ENCODE results near the gene P3H1.

The P3H1 gene

GRCh38 chr1:42743317-42744147 is 23.3 kb downstream of the P3H1 start:
- TF ChIP-seq, protein P1, sequence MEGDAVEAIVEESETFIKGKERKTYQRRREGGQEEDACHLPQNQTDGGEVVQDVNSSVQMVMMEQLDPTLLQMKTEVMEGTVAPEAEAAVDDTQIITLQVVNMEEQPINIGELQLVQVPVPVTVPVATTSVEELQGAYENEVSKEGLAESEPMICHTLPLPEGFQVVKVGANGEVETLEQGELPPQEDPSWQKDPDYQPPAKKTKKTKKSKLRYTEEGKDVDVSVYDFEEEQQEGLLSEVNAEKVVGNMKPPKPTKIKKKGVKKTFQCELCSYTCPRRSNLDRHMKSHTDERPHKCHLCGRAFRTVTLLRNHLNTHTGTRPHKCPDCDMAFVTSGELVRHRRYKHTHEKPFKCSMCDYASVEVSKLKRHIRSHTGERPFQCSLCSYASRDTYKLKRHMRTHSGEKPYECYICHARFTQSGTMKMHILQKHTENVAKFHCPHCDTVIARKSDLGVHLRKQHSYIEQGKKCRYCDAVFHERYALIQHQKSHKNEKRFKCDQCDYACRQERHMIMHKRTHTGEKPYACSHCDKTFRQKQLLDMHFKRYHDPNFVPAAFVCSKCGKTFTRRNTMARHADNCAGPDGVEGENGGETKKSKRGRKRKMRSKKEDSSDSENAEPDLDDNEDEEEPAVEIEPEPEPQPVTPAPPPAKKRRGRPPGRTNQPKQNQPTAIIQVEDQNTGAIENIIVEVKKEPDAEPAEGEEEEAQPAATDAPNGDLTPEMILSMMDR (IDR thresholded peaks at IDR 0.05; ENCODE audit: low read depth, low read length): no peak
- no peak overlapping the region for H3K4me3 ChIP-seq (ENCODE audit: low read depth, low read length)
- in situ Hi-C loops (cut with HindIII; ENCODE audit: low sequenced_read_pairs): no loop called here
- DNase-seq (ENCODE audit: low read depth, low spot score): no peak

DNA sequence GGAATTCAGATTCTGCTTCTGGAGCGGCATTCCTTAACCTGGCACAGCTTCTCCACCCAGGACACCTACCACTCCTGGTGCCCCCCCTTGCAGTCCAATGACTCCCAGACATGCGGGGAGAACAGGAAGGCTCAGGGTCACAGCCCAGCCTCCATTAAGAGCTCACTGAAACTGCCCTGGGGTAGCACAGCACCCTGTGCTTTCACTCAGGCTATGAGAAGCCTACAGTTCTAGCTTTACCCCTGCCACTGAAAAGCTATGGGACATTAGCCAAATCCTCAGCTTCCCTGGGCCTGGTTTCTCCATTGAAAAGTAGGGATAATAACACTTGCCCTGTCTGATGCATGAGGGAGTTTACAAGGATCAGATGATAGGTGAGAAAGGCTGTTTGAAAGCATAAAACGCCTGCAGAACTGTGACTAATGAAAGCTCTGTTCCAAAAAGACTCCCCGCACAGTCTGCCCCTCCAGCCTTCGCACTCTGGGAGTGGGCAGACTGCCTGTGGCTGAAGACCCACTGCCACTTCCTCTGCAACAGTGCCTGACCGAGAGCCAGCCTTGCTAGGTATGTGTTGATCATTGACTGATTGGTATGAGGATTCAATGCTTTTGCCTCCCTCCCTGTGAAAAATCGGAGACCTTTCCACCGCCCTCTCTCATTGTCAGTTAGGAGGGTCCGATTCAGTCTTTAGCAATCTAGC is 24.1 kb downstream of the P3H1 start:
- in situ Hi-C loops (cut with HindIII; ENCODE audit: low sequenced_read_pairs): no loop called here
- no peak for DNase-seq (ENCODE audit: low read depth, low spot score)
- TF ChIP-seq, protein P1 (IDR thresholded peaks at IDR 0.05; ENCODE audit: low read depth, low read length): no peak
- H3K4me3 ChIP-seq (ENCODE audit: low read depth, low read length): no peak overlapping the region

DNA sequence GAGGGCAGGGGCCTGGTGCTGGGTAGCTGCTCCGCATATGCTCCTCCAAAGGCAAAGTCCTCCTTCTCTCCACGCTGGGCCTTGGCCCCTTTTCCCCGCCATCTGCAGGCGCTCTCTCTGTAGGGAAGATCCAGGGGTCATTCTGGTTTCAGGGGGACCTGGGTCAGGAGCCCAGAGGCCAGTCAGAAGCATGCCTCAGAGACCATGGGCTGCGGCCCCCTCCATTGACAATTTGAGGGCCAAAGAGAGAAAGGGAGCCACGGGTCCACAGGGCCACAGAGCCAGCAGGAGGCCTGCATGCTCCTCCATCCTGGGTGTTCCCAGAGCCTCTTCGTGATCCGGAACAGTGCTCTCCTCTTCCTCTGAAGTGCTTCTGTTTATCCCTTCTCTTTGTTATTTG is 24.7 kb downstream of the P3H1 start:
- no peak overlapping the region for H3K4me3 ChIP-seq (ENCODE audit: low read depth, low read length)
- in situ Hi-C loops (cut with HindIII; ENCODE audit: low sequenced_read_pairs): no loop called here
- DNase-seq (ENCODE audit: low read depth, low spot score): no peak
- TF ChIP-seq, protein P1 (IDR thresholded peaks at IDR 0.05; ENCODE audit: low read depth, low read length): no peak

- in situ Hi-C loops (cut with HindIII; ENCODE audit: low sequenced_read_pairs): no loop called here
- H3K4me3 ChIP-seq (ENCODE audit: low read depth, low read length): no peak overlapping the region
- TF ChIP-seq, protein P1 (IDR thresholded peaks at IDR 0.05; ENCODE audit: low read depth, low read length): no peak
- no peak for DNase-seq (ENCODE audit: low read depth, low spot score)
Measured at GRCh38 chr1:42741706-42742105, 25.1 kb downstream of the P3H1 start.

- TF ChIP-seq, protein P1 (IDR thresholded peaks at IDR 0.05; ENCODE audit: low read depth, low read length): no peak
- no peak for DNase-seq (ENCODE audit: low read depth, low spot score)
- H3K4me3 ChIP-seq (ENCODE audit: low read depth, low read length): no peak overlapping the region
- in situ Hi-C loops (cut with HindIII; ENCODE audit: low sequenced_read_pairs): no loop called here
Measured at GRCh38 chr1:42740851-42741580, 25.8 kb downstream of the P3H1 start.
